ENCODE results near the gene ABLIM1.

DNA sequence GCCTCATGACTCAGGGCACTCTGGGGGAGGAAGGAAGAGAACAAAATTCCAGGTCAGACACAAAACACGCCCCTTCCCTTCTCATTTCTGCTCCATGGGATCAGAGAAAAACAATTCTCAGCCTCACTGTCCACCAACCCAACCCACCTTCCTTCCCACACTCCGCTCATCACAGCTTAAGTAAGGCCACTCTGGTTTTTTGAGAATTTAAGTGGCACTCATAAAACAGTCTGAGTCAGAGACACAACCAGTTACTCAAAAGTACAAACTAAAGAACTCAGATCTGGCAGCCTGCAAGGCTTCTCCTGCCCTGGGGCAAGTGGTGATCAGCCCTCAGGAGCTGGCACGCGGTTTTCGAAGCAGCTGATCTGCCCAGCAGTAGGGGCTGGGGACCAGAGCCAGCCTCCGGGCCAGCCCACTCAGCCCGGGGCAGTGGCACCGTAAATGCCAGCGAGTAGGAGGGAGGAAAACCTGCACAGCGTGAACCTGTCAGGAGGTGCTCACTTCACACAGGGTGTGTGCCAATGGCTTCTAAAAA lies 39.1 kb upstream of the ABLIM1 start:
- no peak for TF ChIP-seq GATA2 (IDR thresholded peaks at IDR 0.05; ENCODE audit: low read depth, low read length)
- TF ChIP-seq GATA3 (IDR thresholded peaks at IDR 0.05; ENCODE audit: low read depth, low read length) = no peak
